Parathyroid adenoma (tissue), 2 donors: ENCODE data around the gene FAN1.
"Not testable (repeated sequence)": the region's sequence is repeated elsewhere in the genome, so short reads cannot be mapped to it uniquely, and the experiment has no call there.

ENCODE experiments used
- H2AFZ ChIP-seq: fragments of 300-600 bp; sonication (generic); one replicate; pipeline ENCODE4 v1.7.0; 2017; ENCODE audit warnings: antibody characterized with exemption, mild to moderate bottlenecking
- H3K27ac ChIP-seq: fragments of 300-600 bp; sonication (generic); one replicate; pipeline ENCODE4 v1.7.0; 2017
- H3K27me3 ChIP-seq: fragments of 300-600 bp; sonication (generic); one replicate; pipeline ENCODE4 v1.7.0; 2017; ENCODE audit warnings: low read length; ENCODE audit not compliant: control insufficient read depth, insufficient read depth
- H3K36me3 ChIP-seq: fragments of 300-600 bp; sonication (generic); one replicate; pipeline ENCODE4 v1.7.0; 2017; ENCODE audit warnings: low read length; ENCODE audit not compliant: control insufficient read depth, insufficient read depth
- H3K4me1 ChIP-seq: fragments of 300-600 bp; sonication (generic); one replicate; pipeline ENCODE4 v1.7.0; 2017; ENCODE audit warnings: control low read depth
- H3K4me2 ChIP-seq: fragments of 300-600 bp; sonication (generic); one replicate; pipeline ENCODE4 v1.7.0; 2017; ENCODE audit warnings: low read length
- H3K4me3 ChIP-seq: fragments of 300-600 bp; sonication (generic); one replicate; pipeline ENCODE4 v1.7.0; 2017; ENCODE audit warnings: low read depth, low read length
- H3K79me2 ChIP-seq: fragments of 300-600 bp; sonication (generic); one replicate; pipeline ENCODE4 v1.7.0; 2017; ENCODE audit warnings: control low read depth
- H3K9ac ChIP-seq: fragments of 300-600 bp; sonication (generic); one replicate; pipeline ENCODE4 v1.7.0; 2017; ENCODE audit warnings: mild to moderate bottlenecking
- H3K9me3 ChIP-seq: fragments of 300-600 bp; sonication (generic); one replicate; pipeline ENCODE4 v1.7.0; 2017; ENCODE audit warnings: low read length; ENCODE audit not compliant: control insufficient read depth
- CTCF ChIP-seq: fragments of 300-600 bp; sonication (generic); IDR thresholded peaks from one replicate; pipeline ENCODE4 v1.7.0; 2017; ENCODE audit warnings: antibody characterized with exemption, mild to moderate bottlenecking
- donor health status: primary hyperparathyroidism.

Gene FAN1

DNA sequence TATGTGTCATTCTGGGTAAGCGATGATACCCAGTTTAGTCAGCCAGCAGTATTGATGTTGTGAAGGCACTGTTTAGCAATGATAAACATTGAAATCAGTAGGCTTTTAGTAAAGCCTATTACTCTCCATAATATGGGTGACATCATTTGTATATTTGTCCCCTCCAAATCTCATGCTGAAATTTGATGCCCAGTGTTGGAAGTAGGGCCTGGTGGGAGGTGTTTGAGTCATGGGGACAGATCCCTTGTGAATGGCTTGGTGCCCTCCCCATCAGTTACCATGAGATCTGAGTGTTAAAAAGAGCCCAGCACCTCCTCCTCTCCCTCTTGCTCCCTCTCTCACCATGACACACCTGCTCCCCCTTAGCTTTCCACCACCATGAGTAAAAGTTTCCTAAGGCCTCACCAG is 31.4 kb upstream of the FAN1 start:
- no peak overlapping the region for H3K4me2 ChIP-seq
- H3K36me3 ChIP-seq: no peaks in the 10 kb centered on the region
- no peak overlapping the region for H3K9ac ChIP-seq
- no peaks in the 10 kb centered on the region for H3K4me1 ChIP-seq
- H3K79me2 ChIP-seq: no peaks in the 10 kb centered on the region
- no peak overlapping the region for H2AFZ ChIP-seq
- H3K4me3 ChIP-seq: no peak overlapping the region
- H3K9me3 ChIP-seq: no peaks in the 10 kb centered on the region
- no peak overlapping the region for H3K27ac ChIP-seq
- no peak for TF ChIP-seq CTCF
- H3K27me3 ChIP-seq: no peaks in the 10 kb centered on the region

- peaks cover 2% of the 10 kb centered on the region for H3K4me1 ChIP-seq
- TF ChIP-seq CTCF: no peak
- H3K9me3 ChIP-seq: no peaks in the 10 kb centered on the region
- no peaks in the 10 kb centered on the region for H3K27me3 ChIP-seq
- H3K36me3 ChIP-seq: no peaks in the 10 kb centered on the region
- no peak overlapping the region for H3K9ac ChIP-seq
- H3K4me2 ChIP-seq: no peak overlapping the region
- no peaks in the 10 kb centered on the region for H3K79me2 ChIP-seq
- H3K4me3 ChIP-seq: no peak overlapping the region
- no peak overlapping the region for H2AFZ ChIP-seq
- H3K27ac ChIP-seq: no peak overlapping the region
Observed at GRCh38 chr15:30877070-30877469, 26.6 kb upstream of the FAN1 start.

- Histone ChIP-seq H3K36me3 (no peaks in the 10 kb centered on the region), H3K4me3 (no peak overlapping the region), H3K4me2 (no peak overlapping the region), H2AFZ (no peak overlapping the region), H3K9me3 (no peaks in the 10 kb centered on the region), H3K4me1 (peaks cover 2% of the 10 kb centered on the region), H3K27ac (no peak overlapping the region), H3K79me2 (no peaks in the 10 kb centered on the region), H3K9ac (no peak overlapping the region), H3K27me3 (no peaks in the 10 kb centered on the region)
- no peak for TF ChIP-seq CTCF
Observed at GRCh38 chr15:30878515-30878914, 25.2 kb upstream of the FAN1 start.

GRCh38 chr15:30882849-30883433 is 20.8 kb upstream of the FAN1 start:
- Histone ChIP-seq H3K4me2 (no peak overlapping the region), H3K4me1 (peaks cover 2% of the 10 kb centered on the region), H3K27ac (no peak overlapping the region), H3K9ac (no peak overlapping the region), H3K9me3 (no peaks in the 10 kb centered on the region), H3K79me2 (no peaks in the 10 kb centered on the region), H3K4me3 (no peak overlapping the region), H3K36me3 (no peaks in the 10 kb centered on the region), H3K27me3 (no peaks in the 10 kb centered on the region), H2AFZ (no peak overlapping the region)
- TF ChIP-seq CTCF: no peak

- H3K27me3 ChIP-seq, H3K4me2 ChIP-seq, H3K79me2 ChIP-seq, H3K36me3 ChIP-seq, H2AFZ ChIP-seq, H3K9me3 ChIP-seq, H3K27ac ChIP-seq, H3K4me1 ChIP-seq, H3K4me3 ChIP-seq, H3K9ac ChIP-seq: not testable (repeated sequence)
Observed at GRCh38 chr15:30883666-30884065, 20.0 kb upstream of the FAN1 start.
